GM18502 (cell line): ENCODE results near the gene KIAA0232.
"Not testable (repeated sequence)": the region's sequence is repeated elsewhere in the genome, so short reads cannot be mapped to it uniquely, and the experiment has no call there.

Source experiments
- ATAC-seq: cut with Tn5 transposase; IDR thresholded peaks from one replicate; pipeline ENCODE4 v1.9.1; 2021; ENCODE audit warnings: mild to moderate bottlenecking; ENCODE audit not compliant: unreplicated experiment, poor library complexity

KIAA0232 gene

DNA sequence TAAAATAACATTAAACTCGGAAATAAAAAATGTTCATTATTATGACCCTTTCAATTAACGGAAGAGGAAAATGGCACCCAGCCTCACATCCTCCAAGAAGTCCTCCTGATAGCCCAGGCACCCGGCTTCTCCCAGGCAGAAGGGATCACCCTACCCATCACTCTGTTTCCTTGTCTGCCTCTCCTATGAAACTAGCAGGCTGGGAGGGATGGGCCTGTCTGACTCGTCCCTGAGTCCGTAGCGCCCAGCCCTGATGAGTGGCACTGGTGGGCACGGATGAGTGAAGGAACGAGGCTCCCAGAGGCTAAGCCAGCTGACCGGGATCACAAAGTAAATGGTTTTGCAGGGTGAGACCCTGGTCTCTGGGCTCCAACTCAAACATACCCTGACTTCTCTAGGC, 28.6 kb upstream of the KIAA0232 start:
- no peak for ATAC-seq

DNA sequence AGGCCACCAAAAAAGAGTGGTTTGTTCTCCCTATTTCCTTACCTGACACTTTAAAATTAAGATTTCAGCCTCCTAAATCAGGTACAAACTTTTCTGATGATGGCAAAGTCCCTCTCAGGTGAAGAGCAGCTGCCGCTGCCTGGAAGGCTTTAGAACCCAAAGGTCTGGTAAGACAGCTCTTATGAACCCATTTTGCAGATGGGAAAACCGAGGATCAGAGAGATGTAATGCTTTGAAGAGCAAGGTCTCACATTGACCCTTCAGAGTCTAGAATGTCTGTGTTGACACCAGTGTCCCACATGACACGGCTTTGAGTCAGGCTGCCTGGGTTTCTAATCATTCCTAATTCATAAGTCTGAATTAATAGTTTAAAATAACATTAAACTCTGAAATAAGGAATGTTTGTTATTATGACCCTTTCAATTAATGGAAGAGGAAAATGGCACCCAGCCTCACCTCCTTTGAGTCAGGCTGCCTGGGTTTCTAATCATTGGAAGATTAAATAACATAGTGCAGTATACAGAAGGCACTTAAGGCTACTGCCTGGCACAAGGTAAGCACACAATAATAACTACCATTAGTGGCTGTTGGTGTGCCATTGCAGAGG, 27.9 kb upstream of the KIAA0232 start:
- no peak for ATAC-seq

DNA sequence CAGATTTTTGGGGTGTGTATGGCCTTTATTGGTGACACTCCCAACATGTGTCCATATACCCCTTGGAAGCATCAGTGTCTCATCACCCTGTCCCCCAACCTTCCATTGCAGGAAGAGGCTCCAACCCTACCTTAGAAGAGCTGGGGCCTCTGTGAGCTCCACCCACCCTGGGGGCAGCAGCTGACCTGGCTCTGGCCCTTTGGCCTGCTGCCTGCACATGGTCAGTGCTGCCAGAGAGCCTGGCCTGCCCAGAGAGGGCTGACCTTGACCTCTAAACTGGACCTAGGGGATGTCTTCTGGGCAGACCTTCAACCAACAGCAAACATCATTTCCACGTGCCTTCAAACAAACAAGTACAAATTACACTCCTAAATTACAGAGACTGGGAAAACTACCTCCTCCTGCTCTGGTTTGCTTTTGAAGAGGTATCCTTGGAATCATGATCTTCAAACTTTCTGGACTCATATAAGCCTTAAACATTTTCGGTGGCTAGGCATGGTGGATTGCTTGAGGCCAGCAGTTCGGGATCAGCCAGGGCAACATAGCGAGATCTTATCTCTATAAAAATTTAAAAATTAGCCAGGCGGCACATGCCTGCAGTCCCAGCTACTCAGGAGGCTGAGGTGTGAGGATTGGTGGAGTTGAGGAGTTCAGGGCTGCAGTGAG, 27.3 kb upstream of the KIAA0232 start:
- no peak for ATAC-seq

DNA sequence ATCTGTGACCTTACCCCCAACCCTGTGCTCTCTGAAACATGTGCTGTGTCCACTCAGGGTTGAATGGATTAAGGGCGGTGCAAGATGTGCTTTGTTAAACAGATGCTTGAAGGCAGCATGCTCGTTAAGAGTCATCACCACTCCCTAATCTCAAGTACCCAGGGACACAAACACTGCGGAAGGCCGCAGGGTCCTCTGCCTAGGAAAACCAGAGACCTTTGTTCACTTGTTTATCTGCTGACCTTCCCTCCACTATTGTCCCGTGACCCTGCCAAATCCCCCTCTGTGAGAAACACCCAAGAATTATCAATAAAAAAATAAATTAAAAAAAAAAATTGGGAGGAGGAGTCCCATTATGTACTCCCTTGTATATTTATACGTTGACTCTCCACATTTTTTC, 26.2 kb upstream of the KIAA0232 start:
- not testable (repeated sequence) for ATAC-seq

DNA sequence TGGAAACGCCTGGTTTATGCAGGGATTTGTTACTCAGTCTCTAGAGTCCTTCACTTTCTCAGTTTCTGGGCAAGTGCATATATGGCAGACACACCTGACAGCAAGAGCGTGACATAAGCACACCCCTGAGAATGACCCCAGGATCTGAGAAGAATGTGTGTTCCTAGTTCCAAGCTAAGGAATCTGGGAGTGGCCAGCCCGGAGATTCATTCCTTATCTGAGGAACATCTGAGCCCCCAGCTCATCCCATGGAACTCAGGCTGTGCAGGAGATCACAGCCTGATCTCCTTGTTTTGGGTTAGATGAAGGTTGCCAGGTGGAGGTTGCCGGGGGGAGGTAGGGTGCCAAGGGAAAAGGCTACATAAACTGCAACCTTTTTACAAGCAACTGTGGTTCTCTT, 23.8 kb upstream of the KIAA0232 start:
- ATAC-seq: no peak

DNA sequence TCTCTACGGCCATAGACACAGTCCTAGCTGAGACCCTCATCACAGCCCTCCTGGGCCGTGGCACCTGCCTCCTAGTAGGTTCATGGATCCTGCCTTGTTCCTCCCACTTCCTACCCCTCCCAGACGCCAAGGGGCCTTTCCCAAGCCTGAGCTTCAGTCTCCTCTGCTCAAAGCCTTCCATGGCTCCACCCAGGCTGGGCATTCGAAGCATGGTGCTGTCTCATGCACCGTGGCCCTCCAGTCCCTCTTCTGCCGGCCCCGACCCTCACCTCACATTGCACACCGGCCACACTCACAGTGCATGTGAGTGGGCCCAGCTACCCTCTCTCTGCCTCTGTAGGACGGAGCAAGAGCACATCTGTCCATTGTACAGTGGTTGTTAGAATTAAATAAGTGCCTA, 21.7 kb upstream of the KIAA0232 start:
- no peak for ATAC-seq

DNA sequence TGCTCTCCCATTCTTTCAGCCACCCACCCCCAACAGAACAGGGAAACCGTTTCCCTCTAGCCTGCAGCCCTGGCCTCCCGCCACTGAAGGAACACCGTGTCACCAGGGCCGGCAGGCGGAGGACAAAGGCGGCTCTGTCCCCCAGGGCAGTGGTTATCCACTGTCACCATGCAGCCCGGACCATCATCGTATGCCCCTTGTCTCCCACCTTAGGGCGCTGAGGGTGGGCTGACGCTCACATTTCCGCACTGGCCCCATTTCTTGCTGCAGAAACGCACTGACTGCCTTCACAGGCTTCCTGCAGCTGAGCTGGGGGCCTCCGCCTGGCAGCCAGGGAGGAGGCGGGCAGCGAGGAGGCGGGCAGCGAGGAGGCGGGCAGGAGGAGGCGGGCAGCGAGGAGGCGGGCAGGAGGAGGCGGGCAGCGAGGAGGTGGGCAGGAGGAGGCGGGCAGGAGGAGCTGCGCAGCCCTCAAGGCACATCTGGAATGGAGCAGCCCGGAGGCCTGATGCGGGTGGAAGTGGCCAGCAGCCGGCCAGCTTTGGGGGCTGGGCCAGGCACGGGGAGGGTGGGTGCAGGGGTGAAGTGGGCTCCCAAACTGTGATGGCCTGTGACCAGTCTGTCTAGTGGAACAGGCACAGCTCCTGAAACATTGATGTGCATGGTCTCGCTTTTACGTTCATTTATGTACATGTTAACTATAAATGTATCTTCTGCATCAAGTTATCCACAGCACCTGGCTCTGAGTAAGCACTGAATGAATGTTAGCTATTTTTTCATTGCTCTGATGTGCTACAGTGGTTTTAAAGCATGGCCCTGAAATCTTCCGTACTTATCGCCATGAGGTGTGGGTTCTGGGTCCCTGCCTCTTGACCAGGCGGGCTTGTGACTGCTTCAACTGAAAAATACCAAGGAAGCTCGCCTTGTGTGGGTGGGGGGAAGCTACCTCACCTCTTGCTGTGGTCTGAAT, 20.6 kb upstream of the KIAA0232 start:
- ATAC-seq: no peak

DNA sequence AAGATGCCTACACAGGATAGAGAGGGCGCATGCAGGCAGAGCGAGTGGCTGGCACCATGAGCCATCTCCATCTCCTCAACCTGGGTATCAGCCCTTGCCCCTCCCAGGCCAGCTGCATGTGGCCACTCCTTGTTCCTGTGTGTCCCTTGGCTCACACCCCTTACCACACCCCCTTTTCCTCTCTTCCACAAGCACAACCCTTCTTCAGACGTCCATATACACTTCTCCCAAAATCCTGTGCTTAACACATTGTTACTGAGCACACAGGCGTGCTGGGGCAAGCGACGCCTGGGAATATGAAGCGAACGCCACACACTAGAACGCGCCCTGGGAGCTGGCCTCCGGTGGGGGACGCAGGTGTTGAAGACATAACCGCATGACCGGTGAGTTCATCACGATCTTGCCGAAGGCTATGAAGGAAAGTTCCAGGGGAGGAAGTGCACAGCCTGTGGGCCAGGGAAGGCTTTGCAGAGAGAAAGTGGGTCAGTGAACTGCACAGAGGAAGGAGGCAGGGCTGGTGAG, 19.1 kb upstream of the KIAA0232 start:
- ATAC-seq: no peak

DNA sequence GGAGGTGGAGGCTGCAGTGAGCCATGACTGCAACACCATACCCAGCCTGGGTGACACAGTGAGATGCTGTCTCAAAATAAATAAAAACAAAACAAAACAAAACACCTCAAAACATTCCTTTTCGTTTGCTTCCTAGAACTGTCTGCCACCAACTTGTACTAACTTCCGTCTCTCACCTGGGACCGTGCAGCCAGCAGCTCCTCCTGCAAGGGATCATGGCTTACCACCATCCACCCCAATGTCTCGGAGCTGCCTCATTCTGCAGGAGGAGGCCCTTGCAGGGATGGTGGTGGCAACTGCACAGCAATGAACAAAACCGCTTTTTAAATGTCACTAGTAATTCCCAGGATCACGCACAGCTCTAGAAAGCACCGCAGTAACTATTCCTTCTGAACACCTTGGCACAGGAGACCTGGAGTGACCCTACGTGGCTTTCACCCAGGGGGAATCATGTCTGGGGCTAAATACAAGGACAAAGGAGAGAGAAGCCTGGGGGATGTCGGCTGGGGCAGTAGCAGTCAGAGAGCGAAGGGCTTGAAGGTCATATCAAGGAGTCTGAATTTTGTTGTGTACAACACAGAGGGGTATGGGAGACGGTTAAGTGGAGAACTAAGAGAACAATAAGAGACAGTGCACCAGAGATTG, 17.4 kb upstream of the KIAA0232 start:
- ATAC-seq: no peak

DNA sequence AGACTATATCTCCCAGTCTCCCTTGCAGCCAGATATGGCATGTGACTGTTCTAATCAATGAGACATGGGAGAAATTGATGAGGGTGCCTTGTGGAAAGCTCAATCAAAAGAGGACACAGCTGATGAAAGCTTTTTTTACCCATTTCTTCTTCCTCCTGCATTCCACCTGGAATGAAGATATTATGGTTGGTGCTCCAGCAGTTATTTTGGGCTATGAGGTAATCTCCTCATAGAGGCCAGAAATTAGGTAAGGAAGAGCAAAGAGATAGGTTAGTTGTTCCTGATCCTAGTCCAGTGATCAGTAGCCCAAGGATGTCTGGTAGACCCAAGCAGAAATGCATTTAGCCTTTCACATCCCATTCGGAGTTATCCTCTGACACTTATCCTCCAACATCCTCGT, 16.8 kb upstream of the KIAA0232 start:
- ATAC-seq: no peak

DNA sequence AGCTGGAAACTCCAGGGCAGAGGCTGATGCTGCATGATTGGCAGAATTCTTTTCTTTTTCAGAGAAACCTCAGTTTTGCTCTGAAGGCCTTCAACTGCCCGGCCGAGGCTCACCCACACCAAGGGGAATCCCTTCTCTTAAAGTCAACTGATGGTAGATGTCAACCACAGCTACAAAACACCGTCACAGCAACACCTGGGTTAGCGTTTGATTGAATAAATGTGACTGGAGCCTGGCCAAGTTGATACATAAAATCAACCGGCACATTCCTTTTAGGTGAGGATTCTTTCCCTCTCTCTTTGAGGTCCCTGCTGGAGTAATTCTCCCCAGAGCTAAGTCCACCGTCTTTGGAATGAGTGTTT, 15.2 kb upstream of the KIAA0232 start:
- ATAC-seq: no peak

DNA sequence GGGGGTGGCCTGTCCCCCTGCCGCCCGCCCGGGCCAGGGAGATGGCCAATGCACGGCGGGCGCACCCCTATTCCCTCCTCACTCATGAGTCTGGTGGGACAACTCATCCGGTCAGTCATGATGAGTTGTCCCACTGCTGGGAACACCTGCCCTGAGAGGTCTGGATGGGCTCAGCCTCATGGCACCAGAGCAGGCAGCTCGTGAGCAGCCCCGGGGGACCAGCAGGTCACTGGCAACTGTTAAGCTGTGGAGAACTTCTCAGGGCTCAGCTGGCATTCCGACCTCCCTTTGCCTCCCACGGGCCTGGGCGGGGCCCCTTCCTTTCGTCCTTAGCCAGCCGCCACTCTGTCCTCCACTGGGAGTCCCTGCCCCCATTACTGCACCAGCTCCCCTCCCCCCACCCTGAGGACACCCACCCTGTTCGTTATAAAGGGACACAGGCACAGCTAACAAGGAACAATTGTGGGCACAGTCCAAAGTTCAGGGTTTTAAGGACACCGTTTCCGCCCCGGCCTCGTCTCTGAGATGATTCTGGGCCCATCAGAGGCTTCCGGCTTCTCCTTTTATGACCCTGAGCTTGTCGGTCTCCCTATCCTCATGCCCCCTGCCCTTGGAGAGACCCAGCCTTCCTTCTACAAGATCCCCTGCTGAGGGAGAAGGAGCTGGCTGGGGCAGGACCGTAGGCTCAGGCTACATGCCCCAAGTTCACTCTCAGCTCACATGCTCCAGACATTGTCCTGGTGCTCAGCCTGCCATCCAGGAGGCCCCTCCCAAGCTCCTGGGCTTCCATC, 14.6 kb upstream of the KIAA0232 start:
- no peak for ATAC-seq

DNA sequence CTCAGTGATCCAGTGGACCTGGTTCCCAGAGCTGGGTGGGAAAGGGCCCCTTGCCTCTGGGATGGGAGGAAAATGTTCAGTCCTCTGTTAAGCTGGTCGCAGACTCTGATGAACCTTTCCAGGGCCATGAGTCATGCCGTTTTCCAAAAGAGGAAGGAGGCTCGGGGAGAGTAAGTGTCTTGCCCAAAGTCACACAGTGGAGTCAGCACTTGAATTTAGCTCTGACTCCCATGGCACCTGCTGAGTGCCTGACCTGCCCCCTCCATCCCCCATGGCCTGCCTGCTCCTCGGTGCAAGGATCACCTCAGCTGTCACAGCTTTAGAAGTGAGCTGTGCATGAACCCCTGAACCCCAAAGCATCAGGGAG, 14.0 kb upstream of the KIAA0232 start:
- no peak for ATAC-seq

DNA sequence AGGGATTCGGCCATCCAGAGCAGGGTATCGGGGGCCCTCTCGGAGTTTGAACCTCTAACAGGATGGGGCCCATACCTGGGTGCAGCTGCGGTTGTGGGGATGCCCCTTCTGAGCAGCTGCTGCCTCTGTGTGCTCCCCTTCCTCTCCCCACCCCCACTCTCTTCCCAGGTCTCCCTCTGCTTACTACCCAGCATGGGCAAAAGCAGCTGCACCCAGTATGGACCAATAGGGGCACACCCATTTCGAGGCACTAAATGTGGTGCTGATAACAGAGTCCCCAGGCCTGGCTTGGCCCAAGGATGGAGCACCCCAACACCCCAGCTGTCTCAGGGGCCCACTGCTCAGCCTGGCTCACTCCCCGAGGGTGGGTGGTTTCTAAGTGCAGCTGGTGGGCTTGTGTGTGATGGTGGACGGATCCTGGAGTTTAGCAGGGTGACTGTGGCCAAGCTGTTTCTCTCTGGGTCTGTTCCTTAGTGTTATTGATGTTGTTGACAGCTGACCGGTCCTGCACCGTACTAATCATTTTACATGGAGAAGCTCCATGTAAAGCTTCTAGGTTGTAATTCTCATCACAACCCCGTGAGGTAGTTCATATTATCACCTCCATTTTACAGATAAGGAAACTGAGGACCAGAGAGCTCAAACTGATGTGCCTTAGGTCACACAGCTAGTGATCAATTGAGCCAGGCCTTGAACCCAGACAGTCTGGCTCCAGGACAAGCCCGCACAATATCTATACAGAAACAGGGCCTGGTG, 13.1 kb upstream of the KIAA0232 start:
- no peak for ATAC-seq

DNA sequence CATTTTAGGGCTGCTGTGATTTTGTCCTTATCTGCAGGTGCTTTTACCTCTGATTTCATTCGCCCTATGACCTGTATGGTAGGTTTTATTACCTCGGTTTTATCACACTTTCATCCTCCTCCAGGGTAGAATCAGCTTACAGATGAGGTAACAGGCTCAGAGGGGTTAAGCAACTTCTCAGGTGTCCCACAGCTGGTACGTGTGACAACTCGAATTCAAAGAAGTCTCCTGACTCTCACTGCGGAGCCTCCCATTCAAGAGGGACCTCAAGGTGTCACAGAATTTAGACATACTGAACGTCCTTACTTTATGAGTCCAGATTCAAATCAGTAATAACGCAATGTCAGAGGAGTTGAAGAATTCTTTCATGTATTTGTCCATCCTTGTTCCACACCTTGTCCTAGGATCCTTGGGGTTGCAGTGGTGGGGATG, 12.5 kb upstream of the KIAA0232 start:
- ATAC-seq: no peak

DNA sequence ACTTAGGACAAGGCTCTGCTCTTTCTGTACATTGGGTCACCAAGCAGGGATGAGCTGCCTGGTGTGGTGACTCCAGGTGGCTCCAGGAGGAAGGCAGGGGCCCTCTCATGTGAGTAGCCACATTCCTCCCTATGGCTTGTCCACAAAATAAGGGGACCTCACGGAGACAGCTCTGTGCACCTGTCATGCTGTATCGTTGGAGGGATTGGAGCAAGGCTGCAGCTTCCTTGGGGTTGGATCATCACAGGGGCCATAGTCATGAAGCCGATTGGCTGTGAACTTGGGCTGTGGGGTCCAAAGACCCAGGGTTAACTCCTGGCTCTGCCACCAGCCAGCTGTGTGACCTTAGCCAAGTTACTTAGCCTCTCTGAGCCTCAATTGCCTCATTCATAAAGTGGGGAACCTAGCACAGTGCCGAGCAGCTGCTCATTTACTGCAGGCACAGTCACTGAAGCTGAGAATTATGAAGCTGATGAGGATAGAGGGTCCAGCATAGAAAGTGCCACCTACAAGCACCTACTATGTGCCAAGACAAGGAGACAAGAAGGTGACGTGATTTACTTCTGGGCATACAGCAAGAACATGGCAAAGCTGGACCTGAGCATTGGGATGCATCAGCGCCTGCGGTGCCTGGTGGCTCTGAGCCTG, 11.8 kb upstream of the KIAA0232 start:
- ATAC-seq: no peak

DNA sequence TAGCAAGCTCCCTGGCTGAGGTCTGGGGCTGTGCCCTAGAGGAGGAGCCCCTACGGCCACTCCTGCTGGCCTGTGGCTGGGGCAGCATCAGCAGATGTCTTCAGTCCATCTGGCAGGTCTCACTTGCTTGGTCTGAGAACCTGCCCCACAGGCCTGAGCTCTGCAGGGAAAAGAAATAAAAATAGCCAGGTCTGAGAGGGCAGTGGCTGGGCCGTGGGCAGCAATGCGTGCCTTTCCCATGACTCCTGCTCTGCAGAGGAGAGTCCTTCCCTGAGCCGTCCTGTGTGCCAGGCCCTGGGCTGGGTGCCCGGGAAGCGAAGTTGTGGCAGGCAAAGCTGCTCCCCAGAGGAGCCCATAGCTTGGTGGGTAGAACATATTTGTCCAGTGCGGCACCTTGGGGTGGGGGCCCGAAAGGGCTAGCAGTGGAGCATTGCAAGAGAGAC, 11.3 kb upstream of the KIAA0232 start:
- no peak for ATAC-seq

DNA sequence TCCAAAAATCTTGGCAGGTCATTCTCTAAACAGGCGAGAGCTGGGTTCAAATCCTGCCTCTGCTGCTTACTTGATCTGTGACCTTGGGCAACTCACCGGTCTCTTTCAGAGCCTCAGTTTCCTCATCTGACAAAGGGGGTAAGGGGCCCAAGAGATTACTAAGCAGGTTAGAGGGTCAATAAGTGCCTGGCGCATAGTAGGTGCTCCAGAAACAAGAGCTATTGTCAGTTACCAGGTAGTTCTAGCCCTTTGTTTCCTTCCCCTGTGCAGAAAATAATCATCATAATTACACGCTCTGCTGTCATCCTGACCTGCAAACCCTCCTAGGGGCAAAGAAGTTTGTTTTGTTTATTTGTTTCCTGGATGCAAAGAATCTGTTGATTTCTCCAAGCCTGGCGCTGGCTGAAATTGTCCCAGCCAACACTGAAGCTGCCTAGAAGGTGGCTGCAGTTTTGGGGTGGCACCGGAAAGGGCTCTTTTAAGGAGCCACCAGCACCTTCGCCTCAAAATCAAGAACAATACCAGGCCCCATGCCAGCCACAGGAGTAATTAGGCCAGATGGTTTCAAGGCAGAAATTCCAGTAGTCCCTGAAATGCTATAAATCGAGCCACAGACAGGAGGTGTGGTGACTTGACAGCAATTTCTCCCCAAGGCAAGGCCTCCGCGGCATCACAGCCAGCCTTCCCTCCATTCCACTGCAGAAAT, 10.2 kb upstream of the KIAA0232 start:
- no peak for ATAC-seq
